Activated gamma-delta T cell (primary cell): ENCODE measurements around the gene XIRP1.
"Not testable (repeated sequence)": the region's sequence is repeated elsewhere in the genome, so short reads cannot be mapped to it uniquely, and the experiment has no call there.

Experiments used
- DNase-seq: peaks from one replicate; lab custom pipeline; 2025; lab: John Stamatoyannopoulos, UW
- total RNA-seq, 2 donors: gene quantifications; one replicate each; lab custom pipeline; 2026; lab: John Stamatoyannopoulos, UW

XIRP1 gene, protein sequence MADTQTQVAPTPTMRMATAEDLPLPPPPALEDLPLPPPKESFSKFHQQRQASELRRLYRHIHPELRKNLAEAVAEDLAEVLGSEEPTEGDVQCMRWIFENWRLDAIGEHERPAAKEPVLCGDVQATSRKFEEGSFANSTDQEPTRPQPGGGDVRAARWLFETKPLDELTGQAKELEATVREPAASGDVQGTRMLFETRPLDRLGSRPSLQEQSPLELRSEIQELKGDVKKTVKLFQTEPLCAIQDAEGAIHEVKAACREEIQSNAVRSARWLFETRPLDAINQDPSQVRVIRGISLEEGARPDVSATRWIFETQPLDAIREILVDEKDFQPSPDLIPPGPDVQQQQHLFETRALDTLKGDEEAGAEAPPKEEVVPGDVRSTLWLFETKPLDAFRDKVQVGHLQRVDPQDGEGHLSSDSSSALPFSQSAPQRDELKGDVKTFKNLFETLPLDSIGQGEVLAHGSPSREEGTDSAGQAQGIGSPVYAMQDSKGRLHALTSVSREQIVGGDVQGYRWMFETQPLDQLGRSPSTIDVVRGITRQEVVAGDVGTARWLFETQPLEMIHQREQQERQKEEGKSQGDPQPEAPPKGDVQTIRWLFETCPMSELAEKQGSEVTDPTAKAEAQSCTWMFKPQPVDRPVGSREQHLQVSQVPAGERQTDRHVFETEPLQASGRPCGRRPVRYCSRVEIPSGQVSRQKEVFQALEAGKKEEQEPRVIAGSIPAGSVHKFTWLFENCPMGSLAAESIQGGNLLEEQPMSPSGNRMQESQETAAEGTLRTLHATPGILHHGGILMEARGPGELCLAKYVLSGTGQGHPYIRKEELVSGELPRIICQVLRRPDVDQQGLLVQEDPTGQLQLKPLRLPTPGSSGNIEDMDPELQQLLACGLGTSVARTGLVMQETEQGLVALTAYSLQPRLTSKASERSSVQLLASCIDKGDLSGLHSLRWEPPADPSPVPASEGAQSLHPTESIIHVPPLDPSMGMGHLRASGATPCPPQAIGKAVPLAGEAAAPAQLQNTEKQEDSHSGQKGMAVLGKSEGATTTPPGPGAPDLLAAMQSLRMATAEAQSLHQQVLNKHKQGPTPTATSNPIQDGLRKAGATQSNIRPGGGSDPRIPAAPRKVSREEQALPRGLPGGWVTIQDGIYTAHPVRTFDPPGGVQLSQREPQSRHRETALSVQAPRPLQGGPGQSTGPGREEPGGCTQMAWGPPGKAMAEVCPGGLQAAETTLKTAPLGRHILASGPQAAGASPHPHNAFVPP (N-terminal part only)
- 0 to 0.10 reads per million in 2 donors for total RNA-seq

DNA sequence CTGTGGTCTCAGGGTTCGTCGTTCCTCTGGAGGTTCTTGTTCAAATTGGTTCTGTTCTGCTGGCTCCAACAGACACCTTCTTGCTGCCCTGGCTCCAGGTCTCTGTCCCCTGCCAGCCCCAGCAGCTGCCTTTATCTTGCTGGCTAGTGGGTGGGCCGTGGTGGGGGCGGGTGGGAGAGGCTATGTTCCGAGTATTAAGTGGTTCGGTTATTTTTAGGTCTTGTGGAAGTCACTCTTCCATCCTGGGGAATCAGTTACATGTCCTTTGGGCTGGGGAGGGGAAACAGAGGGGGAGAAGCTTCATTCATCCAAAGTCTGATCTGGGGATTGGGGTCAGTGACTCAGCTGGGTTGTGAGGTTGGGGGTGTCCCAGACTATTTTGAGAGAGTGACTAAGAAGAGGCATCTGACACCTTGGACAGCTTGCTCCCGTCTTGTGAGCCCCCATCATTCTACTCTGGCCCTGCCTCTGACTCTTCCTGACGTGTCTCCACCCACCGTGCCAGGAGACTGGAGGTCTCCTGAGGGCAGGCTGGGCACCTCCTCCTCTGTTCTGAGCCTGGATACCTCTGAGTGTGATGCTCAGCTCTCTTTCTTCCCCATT lies at the start of gene XIRP1:
Gene XIRP1 (minus strand): TSS at position 106 of the 603 bp plus-strand sequence. CDS start 3,150 bp downstream, outside the sequence.
- DNase-seq: no peak

DNA sequence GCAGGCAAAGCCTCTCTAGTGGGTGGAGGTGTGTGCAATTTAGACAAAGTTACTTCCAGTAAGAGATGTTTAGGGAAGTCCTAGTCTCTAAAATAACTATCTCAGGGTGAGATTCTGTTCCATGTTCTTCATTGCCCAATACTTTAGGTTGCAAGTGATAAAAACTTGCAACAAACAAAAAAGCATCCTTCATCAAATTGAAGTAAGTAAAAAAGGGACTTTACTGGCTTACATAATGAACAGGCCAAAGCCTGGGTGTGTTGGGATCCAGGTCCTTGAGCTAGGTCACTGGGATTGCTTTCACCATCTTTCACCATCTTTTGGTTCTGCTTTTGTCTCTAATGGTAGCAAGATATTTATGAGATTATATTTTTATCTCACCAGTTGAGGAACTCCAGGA lies 49.2 kb upstream of the XIRP1 start:
- no peak for DNase-seq

GRCh38 chr3:39237027-39237426 lies 44.6 kb upstream of the XIRP1 start:
- DNase-seq: no peak

DNA sequence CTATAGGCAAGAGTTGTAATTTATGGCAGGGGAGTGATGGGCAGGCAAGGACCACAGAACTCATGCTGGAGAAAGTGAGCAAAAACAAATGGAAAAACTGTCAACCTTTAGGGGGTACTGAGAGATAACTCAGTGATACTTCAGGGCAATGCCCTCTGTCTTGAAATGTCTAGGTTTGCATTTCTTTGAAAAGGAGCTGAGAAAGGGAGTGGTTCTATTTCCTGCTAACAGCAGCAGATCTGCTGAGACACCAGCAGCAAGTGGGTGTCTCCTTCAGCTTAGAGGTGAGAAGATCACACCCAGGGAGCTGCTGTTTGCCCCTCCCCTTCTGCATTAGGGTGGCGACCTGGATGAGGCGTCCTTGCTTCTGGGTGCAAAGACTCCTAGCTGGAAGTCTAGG lies 42.3 kb upstream of the XIRP1 start:
- no peak for DNase-seq

- DNase-seq: no peak
Observed at GRCh38 chr3:39232859-39233258, 40.5 kb upstream of the XIRP1 start.

DNA sequence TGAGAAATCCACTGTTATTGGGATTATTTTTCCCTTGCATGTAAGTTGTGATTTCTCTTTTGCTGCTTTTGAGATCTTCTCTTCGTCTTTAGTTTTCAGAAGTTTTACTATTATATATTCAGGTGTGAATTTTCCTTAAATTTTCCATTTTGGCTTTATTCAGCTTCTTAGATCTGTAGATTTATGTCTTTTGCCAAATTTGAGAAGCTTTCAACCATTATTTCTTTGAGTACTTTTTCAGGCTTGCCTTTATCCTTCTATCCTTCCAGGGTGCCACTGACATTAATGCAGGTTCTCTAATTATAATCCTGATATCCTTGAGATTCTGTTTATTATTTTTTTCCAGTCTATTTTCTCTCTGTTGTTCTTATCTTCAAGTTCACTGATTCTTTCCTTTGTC lies 38.1 kb upstream of the XIRP1 start:
- DNase-seq: no peak

- DNase-seq: no peak
Observed at GRCh38 chr3:39228496-39228895, 36.1 kb upstream of the XIRP1 start.

DNA sequence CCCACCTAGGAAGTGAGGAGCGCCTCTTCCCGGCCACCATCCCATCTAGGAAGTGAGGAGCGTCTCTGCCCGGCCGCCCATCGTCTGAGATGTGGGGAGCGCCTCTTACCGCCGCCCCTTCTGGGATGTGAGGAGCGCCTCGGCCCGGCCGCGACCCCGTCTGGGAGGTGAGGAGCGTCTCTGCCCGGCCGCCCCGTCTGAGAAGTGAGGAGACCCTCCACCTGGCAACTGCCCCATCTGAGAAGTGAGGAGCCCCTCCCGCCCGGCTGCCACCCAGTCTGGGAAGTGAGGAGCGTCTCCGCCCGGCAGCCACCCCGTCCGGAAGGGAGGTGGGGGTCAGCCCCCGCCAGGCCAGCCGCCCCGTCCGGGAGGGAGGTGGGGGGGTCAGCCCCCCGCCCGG lies 35.2 kb upstream of the XIRP1 start:
- not testable (repeated sequence) for DNase-seq

GRCh38 chr3:39226106-39226741 lies 33.8 kb upstream of the XIRP1 start:
- no peak for DNase-seq

GRCh38 chr3:39224288-39224687 lies 31.9 kb upstream of the XIRP1 start:
- no peak for DNase-seq

DNA sequence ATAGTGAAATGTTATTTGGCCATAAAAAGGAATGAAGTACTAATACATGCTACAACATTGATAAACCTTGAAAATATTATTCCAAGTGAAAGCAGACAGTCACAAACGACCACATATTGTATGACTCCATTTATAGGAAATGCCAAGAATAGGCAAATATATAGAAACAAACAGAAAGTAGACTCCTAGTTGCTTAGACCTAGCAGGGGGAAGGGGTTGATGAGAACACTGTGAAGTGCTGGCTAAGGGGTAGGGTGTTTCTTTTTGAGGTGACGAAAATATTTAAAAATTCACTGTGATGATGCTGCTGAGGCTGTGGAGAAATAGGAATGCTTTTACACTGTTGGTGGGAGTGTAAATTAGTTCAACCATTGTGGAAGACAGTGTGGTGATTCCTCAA lies 30.5 kb upstream of the XIRP1 start:
- no peak for DNase-seq

DNA sequence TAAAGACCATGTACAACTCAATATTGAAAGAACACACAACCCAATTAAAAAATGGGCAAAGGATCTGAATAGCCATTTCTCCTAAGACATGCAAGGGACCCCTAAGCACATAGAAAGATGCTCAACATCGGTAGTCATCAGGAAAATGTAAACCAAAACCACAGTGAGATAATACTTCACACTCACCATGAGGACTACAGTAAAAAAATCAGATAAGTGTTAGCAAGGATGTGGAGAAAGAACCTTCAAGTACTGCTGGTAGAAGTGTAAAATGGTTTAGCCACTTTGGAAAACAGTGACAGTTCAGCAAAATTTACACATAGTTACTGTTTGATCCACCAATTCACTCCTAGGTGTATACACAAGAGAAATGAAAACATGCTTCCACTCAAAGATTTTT lies 30.1 kb upstream of the XIRP1 start:
- DNase-seq: no peak

GRCh38 chr3:39221141-39221530 lies 28.7 kb upstream of the XIRP1 start:
- no peak for DNase-seq

- no peak for DNase-seq
Observed at GRCh38 chr3:39220407-39221140, 28.2 kb upstream of the XIRP1 start.

- DNase-seq: no peak
Observed at GRCh38 chr3:39219702-39220101, 27.3 kb upstream of the XIRP1 start.

GRCh38 chr3:39216176-39216790 lies 23.9 kb upstream of the XIRP1 start:
- DNase-seq: no peak

GRCh38 chr3:39213613-39214012 lies 21.2 kb upstream of the XIRP1 start:
- no peak for DNase-seq

- DNase-seq: no peak
Observed at GRCh38 chr3:39212665-39213064, 20.3 kb upstream of the XIRP1 start.

DNA sequence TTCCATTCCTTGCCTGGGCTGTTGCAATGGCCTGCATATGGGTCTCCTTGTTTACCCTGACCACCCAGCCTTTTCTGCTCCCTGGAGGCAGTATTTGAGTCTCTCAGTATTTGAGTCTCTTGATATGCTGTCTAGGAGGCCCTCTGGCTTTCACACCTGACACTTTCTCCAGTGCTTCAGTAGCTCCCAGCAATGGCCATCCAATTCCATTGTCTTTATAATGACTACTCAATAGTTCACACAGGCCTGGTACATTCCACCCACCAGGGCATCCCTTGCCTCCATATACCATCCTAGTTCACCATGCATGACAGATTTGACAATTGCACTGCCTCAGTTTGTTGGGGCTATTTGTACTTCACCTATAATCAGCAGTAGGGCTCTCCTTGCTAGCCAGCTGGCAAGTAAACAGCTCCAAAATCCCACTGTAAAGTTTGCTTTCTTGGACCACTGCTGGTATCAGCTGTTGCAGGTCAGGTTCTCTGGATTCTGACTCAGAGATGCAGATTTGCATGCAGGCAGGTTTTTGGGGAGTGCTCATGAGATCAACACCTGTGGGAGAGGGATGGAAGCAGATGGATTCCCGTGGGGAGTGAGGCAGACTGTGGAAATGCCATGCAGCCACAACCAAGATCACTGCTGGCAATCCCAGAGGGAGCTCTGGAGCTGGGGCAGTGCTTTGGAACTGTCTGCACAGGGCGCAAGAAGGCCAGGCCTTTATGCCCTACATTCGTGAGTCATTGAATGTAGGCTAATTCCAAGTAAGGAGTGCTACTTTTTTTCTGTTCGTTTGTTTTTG lies 19.1 kb upstream of the XIRP1 start:
- no peak for DNase-seq
